Measurements from ENCODE around the gene ABCB4.

The ABCB4 gene

GRCh38 chr7:87395442-87396020 lies 79.9 kb downstream of the ABCB4 start:
- TF ChIP-seq TAF1 (IDR thresholded peaks at IDR 0.05; ENCODE audit: borderline replicate concordance, insufficient read depth, low read length) (no peak), REST (IDR thresholded peaks at IDR 0.05; ENCODE audit: insufficient read depth in 1 of 2, low read depth in 2 of 2, low read length in 2 of 2) (no peak), FOXP2 (optimal IDR thresholded peaks at IDR 0.05; ENCODE audit: borderline replicate concordance, extremely low read depth, extremely low read length, insufficient read depth) (no peak), SIN3A (IDR thresholded peaks at IDR 0.05; ENCODE audit: borderline replicate concordance, insufficient read depth, low read length) (no peak), POLR2AphosphoS5 (IDR thresholded peaks at IDR 0.05; ENCODE audit: low read depth, low read length) (no peak)

GRCh38 chr7:87391020-87391701 lies 84.3 kb downstream of the ABCB4 start:
- TF ChIP-seq SIN3A (IDR thresholded peaks at IDR 0.05; ENCODE audit: borderline replicate concordance, insufficient read depth, low read length) (no peak), REST (IDR thresholded peaks at IDR 0.05; ENCODE audit: insufficient read depth in 1 of 2, low read depth in 2 of 2, low read length in 2 of 2) (no peak), FOXP2 (optimal IDR thresholded peaks at IDR 0.05; ENCODE audit: borderline replicate concordance, extremely low read depth, extremely low read length, insufficient read depth) (no peak), TAF1 (IDR thresholded peaks at IDR 0.05; ENCODE audit: borderline replicate concordance, insufficient read depth, low read length) (no peak), POLR2AphosphoS5 (IDR thresholded peaks at IDR 0.05; ENCODE audit: low read depth, low read length) (no peak)

GRCh38 chr7:87380905-87381304 lies 94.6 kb downstream of the ABCB4 start:
- TF ChIP-seq FOXP2 (optimal IDR thresholded peaks at IDR 0.05; ENCODE audit: borderline replicate concordance, extremely low read depth, extremely low read length, insufficient read depth) (no peak), SIN3A (IDR thresholded peaks at IDR 0.05; ENCODE audit: borderline replicate concordance, insufficient read depth, low read length) (no peak)

GRCh38 chr7:87375662-87376435 lies 99.6 kb downstream of the ABCB4 start:
- TF ChIP-seq FOXP2 (optimal IDR thresholded peaks at IDR 0.05; ENCODE audit: borderline replicate concordance, extremely low read depth, extremely low read length, insufficient read depth) (no peak), POLR2AphosphoS5 (IDR thresholded peaks at IDR 0.05; ENCODE audit: low read depth, low read length) (no peak), REST (IDR thresholded peaks at IDR 0.05; ENCODE audit: insufficient read depth in 1 of 2, low read depth in 2 of 2, low read length in 2 of 2) (no peak), SIN3A (IDR thresholded peaks at IDR 0.05; ENCODE audit: borderline replicate concordance, insufficient read depth, low read length) (no peak), TAF1 (IDR thresholded peaks at IDR 0.05; ENCODE audit: borderline replicate concordance, insufficient read depth, low read length) (no peak)

GRCh38 chr7:87370660-87371180 lies 104.8 kb downstream of the ABCB4 start:
- TF ChIP-seq FOXP2 (optimal IDR thresholded peaks at IDR 0.05; ENCODE audit: borderline replicate concordance, extremely low read depth, extremely low read length, insufficient read depth): no peak
- TF ChIP-seq TAF1 (IDR thresholded peaks at IDR 0.05; ENCODE audit: borderline replicate concordance, insufficient read depth, low read length): no peak

Measured in PFSK-1 (cell line).